ENCODE results near the gene RHBDD3. TPM values are rescaled to one million over a fixed set of nuclear protein-coding genes. Genes with fewer than 3 reads are reported as not detected.

RHBDD3 gene
- total and polyA plus RNA-seq, 2 experiments from 2014 or later, result 55.0 to 115 TPM

DNA sequence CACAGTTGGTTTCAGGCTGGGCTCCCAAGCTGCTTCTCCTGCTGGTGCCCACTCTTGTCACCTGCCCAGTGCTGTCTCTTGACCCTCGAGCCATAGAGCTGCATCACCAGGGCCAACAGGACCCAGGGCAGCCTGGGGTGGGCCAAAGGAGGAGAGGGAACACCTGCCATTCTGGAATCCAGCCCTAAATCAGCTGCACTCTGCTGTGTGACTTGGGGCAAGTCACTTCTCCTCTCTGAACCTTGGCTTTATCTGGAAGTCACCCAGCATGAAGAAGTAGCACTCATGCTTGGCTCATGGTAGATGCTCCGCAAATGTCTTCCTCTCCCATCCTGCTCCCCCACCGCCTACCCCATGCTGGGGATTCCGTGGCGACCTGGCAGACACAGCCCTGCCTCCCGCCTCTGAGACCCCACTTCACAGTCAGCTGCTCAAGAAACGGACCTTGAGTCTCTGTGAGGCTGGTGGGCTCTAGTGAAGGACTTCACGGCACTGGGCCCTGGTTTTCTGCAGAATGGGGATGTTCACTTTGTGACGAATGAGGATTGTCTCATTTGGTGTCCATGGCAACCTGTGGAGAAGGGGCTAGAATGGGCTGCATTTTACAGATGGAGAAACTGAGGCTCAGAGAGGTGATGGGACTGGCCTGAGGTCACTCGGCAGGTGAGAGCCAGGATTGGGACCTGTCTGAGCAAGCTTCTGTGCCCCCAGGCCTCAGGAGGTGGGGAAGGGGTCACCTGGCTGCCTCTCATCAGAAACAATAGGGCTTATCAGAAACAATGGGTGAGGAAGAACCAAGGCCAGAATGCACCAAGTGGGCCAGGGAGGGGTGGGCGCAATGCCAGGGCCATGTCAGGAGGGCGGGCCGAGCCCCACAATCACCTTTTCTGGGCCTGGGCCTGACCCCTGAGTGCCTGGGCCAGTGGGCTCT is 49.7 kb downstream of the RHBDD3 start (continued):
- TF ChIP-seq, protein P1, sequence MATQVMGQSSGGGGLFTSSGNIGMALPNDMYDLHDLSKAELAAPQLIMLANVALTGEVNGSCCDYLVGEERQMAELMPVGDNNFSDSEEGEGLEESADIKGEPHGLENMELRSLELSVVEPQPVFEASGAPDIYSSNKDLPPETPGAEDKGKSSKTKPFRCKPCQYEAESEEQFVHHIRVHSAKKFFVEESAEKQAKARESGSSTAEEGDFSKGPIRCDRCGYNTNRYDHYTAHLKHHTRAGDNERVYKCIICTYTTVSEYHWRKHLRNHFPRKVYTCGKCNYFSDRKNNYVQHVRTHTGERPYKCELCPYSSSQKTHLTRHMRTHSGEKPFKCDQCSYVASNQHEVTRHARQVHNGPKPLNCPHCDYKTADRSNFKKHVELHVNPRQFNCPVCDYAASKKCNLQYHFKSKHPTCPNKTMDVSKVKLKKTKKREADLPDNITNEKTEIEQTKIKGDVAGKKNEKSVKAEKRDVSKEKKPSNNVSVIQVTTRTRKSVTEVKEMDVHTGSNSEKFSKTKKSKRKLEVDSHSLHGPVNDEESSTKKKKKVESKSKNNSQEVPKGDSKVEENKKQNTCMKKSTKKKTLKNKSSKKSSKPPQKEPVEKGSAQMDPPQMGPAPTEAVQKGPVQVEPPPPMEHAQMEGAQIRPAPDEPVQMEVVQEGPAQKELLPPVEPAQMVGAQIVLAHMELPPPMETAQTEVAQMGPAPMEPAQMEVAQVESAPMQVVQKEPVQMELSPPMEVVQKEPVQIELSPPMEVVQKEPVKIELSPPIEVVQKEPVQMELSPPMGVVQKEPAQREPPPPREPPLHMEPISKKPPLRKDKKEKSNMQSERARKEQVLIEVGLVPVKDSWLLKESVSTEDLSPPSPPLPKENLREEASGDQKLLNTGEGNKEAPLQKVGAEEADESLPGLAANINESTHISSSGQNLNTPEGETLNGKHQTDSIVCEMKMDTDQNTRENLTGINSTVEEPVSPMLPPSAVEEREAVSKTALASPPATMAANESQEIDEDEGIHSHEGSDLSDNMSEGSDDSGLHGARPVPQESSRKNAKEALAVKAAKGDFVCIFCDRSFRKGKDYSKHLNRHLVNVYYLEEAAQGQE (IDR thresholded peaks at IDR 0.05; ENCODE audit: unreplicated experiment), result no peak
- TF ChIP-seq, protein P2, sequence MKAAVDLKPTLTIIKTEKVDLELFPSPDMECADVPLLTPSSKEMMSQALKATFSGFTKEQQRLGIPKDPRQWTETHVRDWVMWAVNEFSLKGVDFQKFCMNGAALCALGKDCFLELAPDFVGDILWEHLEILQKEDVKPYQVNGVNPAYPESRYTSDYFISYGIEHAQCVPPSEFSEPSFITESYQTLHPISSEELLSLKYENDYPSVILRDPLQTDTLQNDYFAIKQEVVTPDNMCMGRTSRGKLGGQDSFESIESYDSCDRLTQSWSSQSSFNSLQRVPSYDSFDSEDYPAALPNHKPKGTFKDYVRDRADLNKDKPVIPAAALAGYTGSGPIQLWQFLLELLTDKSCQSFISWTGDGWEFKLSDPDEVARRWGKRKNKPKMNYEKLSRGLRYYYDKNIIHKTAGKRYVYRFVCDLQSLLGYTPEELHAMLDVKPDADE (IDR thresholded peaks at IDR 0.05), result no peak
- TF ChIP-seq STAT1 (IDR thresholded peaks at IDR 0.05; ENCODE audit: unreplicated experiment) (no peak), NANOG (IDR thresholded peaks at IDR 0.05; ENCODE audit: borderline replicate concordance) (no peak), CREB1 (CRISPR knock-in tag; IDR thresholded peaks at IDR 0.05; ENCODE audit: low read depth) (no peak)
- TF ChIP-seq, protein P3, sequence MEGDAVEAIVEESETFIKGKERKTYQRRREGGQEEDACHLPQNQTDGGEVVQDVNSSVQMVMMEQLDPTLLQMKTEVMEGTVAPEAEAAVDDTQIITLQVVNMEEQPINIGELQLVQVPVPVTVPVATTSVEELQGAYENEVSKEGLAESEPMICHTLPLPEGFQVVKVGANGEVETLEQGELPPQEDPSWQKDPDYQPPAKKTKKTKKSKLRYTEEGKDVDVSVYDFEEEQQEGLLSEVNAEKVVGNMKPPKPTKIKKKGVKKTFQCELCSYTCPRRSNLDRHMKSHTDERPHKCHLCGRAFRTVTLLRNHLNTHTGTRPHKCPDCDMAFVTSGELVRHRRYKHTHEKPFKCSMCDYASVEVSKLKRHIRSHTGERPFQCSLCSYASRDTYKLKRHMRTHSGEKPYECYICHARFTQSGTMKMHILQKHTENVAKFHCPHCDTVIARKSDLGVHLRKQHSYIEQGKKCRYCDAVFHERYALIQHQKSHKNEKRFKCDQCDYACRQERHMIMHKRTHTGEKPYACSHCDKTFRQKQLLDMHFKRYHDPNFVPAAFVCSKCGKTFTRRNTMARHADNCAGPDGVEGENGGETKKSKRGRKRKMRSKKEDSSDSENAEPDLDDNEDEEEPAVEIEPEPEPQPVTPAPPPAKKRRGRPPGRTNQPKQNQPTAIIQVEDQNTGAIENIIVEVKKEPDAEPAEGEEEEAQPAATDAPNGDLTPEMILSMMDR (conservative IDR thresholded peaks at IDR 0.05; ENCODE audit: low read depth in 2 of 2), result no peak

DNA sequence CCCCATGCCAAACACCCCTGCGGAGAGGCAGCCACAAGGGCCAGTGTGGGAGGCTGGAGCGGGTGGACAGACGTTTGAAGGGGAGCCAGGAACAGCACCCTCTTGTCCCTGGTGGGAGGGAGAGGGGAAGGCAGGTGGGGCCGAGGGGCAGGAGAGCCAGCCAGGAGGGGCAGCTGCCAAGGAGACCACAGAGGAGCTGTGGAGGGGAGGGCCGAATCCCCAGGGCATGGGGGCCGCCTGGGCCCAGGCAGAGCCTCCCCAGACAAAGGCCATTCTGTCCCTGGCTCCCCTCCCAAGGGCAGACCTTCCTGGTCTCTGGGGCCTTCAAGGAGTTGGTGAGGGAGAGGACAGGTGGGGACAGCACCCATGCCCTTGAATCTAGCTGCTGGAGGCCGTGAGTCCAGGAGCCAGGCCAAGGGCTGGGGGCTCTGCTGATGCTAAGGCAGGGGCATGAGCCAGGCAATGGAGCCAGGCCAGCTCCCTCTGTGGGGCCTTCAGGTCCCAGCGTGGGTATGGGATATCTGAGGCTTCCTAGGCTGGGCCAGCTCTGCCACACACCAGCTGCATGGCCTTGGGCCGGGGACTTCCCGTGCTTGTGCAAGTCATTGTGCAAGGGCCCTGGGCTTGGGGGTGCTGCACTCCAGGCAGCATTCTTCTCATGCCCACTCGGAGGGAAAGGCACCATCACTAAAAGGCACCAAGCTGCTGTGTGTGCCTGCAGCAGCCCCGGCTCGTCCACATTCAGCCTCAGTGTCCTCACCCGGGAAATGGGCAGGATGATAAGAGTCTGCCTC is 50.7 kb downstream of the RHBDD3 start:
- no peaks in the 10 kb centered on the region for H3K79me2 ChIP-seq (replicated peaks; ENCODE audit: insufficient read depth)
- no peaks in the 10 kb centered on the region; the same call in 1 of the 2 replicates for H4K20me1 ChIP-seq (replicated peaks; ENCODE audit: insufficient read depth)
- no peak overlapping the region for H3K4me3 ChIP-seq
- H3K27ac ChIP-seq (ENCODE audit: low read depth), result no peak overlapping the region
- DNase-seq (ENCODE audit: low spot score), result no peak
- no peak; the same call in 2 of the 3 replicates for ATAC-seq
- no peak overlapping the region for H3K27ac Mint-ChIP-seq
- no peaks in the 10 kb centered on the region for H3K27me3 ChIP-seq (ENCODE audit: insufficient read depth)
- H3K4me1 Mint-ChIP-seq, result peaks cover 27% of the 10 kb centered on the region
- H3K36me3 ChIP-seq (ENCODE audit: insufficient read depth), result no peaks in the 10 kb centered on the region
- H3K27me3 Mint-ChIP-seq (ENCODE audit: insufficient read depth, low read depth, poor library complexity), result peaks cover 18% of the 10 kb centered on the region
- no peaks in the 10 kb centered on the region for H3F3A ChIP-seq (replicated peaks; ENCODE audit: low read depth)
- H3K4me1 ChIP-seq (ENCODE audit: insufficient read depth), result peaks cover 6% of the 10 kb centered on the region; the same call in 1 of the 2 replicates
- H3K4me2 ChIP-seq, result no peak overlapping the region
- no peak overlapping the region for H2AFZ ChIP-seq
- no peaks in the 10 kb centered on the region for H3K9me2 ChIP-seq (ENCODE audit: insufficient read depth)
- H3K36me3 Mint-ChIP-seq (ENCODE audit: low read depth), result no peaks in the 10 kb centered on the region
- no peak overlapping the region for H3K4me3 Mint-ChIP-seq
- no peaks in the 10 kb centered on the region for H3K9me3 Mint-ChIP-seq
- TF ChIP-seq CREB1 (CRISPR knock-in tag; IDR thresholded peaks at IDR 0.05; ENCODE audit: low read depth), result no peak
- no peak for TF ChIP-seq EZH2phosphoT487 (IDR thresholded peaks at IDR 0.05; ENCODE audit: unreplicated experiment)
- TF ChIP-seq STAT1 (IDR thresholded peaks at IDR 0.05; ENCODE audit: unreplicated experiment), result no peak
- TF ChIP-seq ZNF331 (CRISPR knock-in tag; IDR thresholded peaks at IDR 0.05; ENCODE audit: low read depth), result no peak
- TF ChIP-seq JUNB (IDR thresholded peaks at IDR 0.05; ENCODE audit: unreplicated experiment), result no peak
- no peak for TF ChIP-seq EZH2 (IDR thresholded peaks at IDR 0.05; ENCODE audit: low read depth, unreplicated experiment)
- TF ChIP-seq, protein P3 (conservative IDR thresholded peaks at IDR 0.05; ENCODE audit: low read depth in 2 of 2), result no peak
- no peak for TF ChIP-seq NANOG (IDR thresholded peaks at IDR 0.05; ENCODE audit: borderline replicate concordance)
- TF ChIP-seq, protein P1 (IDR thresholded peaks at IDR 0.05; ENCODE audit: unreplicated experiment), result no peak
- TF ChIP-seq POLR2AphosphoS5 (IDR thresholded peaks at IDR 0.05; ENCODE audit: low read depth), result no peak
